Thymus (tissue), 11 donors: ENCODE results near the gene GIT2. TPM values are rescaled to one million over a fixed set of nuclear protein-coding genes. Genes with fewer than 3 reads are reported as not detected.

Experiments used
- DNase-seq, 9 donors: peaks; one replicate each; pipeline ENCODE4 v3.0.0-alpha.2; 2013; ENCODE audit warnings: low spot score in 9 of 9, low read depth in 6 of 9, missing footprints in 1 of 9
- H3K27ac ChIP-seq, 2 donors: one replicate each; pipeline ENCODE4 v1.5.1; 2013; ENCODE audit warnings: control low read depth in 1 of 2, low read depth in 1 of 2, low read length in 1 of 2, mild to moderate bottlenecking in 1 of 2, moderate library complexity in 1 of 2
- H3K27me3 ChIP-seq, 2 donors: one replicate each; pipeline ENCODE4 v1.5.1; 2013; ENCODE audit warnings: low read length in 1 of 2; ENCODE audit not compliant: control insufficient read depth in 2 of 2, insufficient read depth in 1 of 2
- H3K36me3 ChIP-seq, 2 donors: one replicate each; pipeline ENCODE4 v1.5.1; 2013; ENCODE audit warnings: low read length in 1 of 2, mild to moderate bottlenecking in 1 of 2, moderate library complexity in 1 of 2; ENCODE audit not compliant: control insufficient read depth in 2 of 2, insufficient read depth in 2 of 2
- H3K4me1 ChIP-seq, 2 donors: one replicate each; pipeline ENCODE4 v1.5.1; 2013; ENCODE audit warnings: low read length in 2 of 2; ENCODE audit not compliant: control insufficient read depth in 2 of 2, insufficient read depth in 2 of 2
- H3K4me3 ChIP-seq, 2 donors: one replicate each; pipeline ENCODE4 v1.5.1; 2013; ENCODE audit warnings: low read length in 2 of 2, control low read depth in 1 of 2, mild to moderate bottlenecking in 1 of 2
- H3K9me3 ChIP-seq, 2 donors: one replicate each; pipeline ENCODE4 v1.5.1; 2013; ENCODE audit warnings: low read length in 1 of 2, mild to moderate bottlenecking in 1 of 2; ENCODE audit not compliant: control insufficient read depth in 2 of 2, insufficient read depth in 1 of 2
- WGBS: extraction: QIAGEN DNeasy Blood & Tissue Kit; methylation state at CpG from one replicate; pipeline ENCODE4 v1.1.7; 2013; 5-methylcytosine and 5-hydroxymethylcytosine counted together
- polyA plus RNA-seq: library from polyadenylated mRNA; stranded (reverse); fragments of 200-250 nt; gene quantifications from one replicate; pipeline ENCODE4 v1.2.3, GENCODE V29; 2013
- total RNA-seq: library from RNA; stranded (reverse); fragments of 120-200 nt; gene quantifications from one replicate; pipeline ENCODE4 v1.2.4, GENCODE V29; 2013
- donor health status: healthy.

GIT2 gene
- total and polyA plus RNA-seq, 2 donors = 37.6 to 41.9 TPM

- 96% methylated on average over 6 of the region's 6 CpGs for WGBS
- DNase-seq = no peak
- H3K27me3 ChIP-seq = no peaks in the 10 kb centered on the region
- no peak overlapping the region for H3K4me3 ChIP-seq
- H3K36me3 ChIP-seq = peaks cover 55 to 81% of the 10 kb centered on the region in 2 donors
- H3K4me1 ChIP-seq = no peaks in the 10 kb centered on the region
- H3K27ac ChIP-seq = no peak overlapping the region
- H3K9me3 ChIP-seq = no peaks in the 10 kb centered on the region
Measured at GRCh38 chr12:109961612-109962011, 34.6 kb downstream of the GIT2 start.

GRCh38 chr12:109961201-109961600 is 35.0 kb downstream of the GIT2 start:
- H3K4me1 ChIP-seq = no peaks in the 10 kb centered on the region
- WGBS = 97% methylated on average over 14 of the region's 14 CpGs
- no peak for DNase-seq
- no peak overlapping the region for H3K27ac ChIP-seq
- no peaks in the 10 kb centered on the region for H3K27me3 ChIP-seq
- H3K4me3 ChIP-seq = no peak overlapping the region
- H3K9me3 ChIP-seq = no peaks in the 10 kb centered on the region
- peaks cover 57 to 79% of the 10 kb centered on the region in 2 donors for H3K36me3 ChIP-seq

- 98% methylated on average over 8 of the region's 8 CpGs for WGBS
- H3K36me3 ChIP-seq = peaks cover 52 to 74% of the 10 kb centered on the region in 2 donors
Measured at GRCh38 chr12:109959411-109960093, 36.6 kb downstream of the GIT2 start.

GRCh38 chr12:109958374-109958773 is 37.8 kb downstream of the GIT2 start:
- Histone ChIP-seq H3K4me3 (no peak overlapping the region), H3K36me3 (peaks cover 46 to 73% of the 10 kb centered on the region in 2 donors), H3K4me1 (no peaks in the 10 kb centered on the region), H3K27me3 (no peaks in the 10 kb centered on the region), H3K9me3 (no peaks in the 10 kb centered on the region), H3K27ac (no peak overlapping the region)
- WGBS = over 99% methylated on average over 7 of the region's 7 CpGs
- no peak for DNase-seq

More at GRCh38 chr12:109959411-109960093, 36.6 kb downstream of the GIT2 start:
- H3K27me3 ChIP-seq = no peaks in the 10 kb centered on the region
- H3K9me3 ChIP-seq = no peaks in the 10 kb centered on the region
- no peak overlapping the region for H3K4me3 ChIP-seq
- H3K27ac ChIP-seq = no peak overlapping the region
- H3K4me1 ChIP-seq = no peaks in the 10 kb centered on the region
- DNase-seq = no peak

GRCh38 chr12:109953656-109954055 is 42.5 kb downstream of the GIT2 start:
- H3K27ac ChIP-seq = no peak overlapping the region

GRCh38 chr12:109952873-109953272 is 43.3 kb downstream of the GIT2 start:
- no peak overlapping the region for H3K27ac ChIP-seq
- no peak for DNase-seq
- no peaks in the 10 kb centered on the region for H3K4me1 ChIP-seq
- WGBS = 98% methylated on average over 8 of the region's 8 CpGs
- no peak overlapping the region for H3K4me3 ChIP-seq
- no peaks in the 10 kb centered on the region for H3K27me3 ChIP-seq
- no peaks in the 10 kb centered on the region for H3K9me3 ChIP-seq
- peaks cover 55 to 77% of the 10 kb centered on the region in 2 donors for H3K36me3 ChIP-seq

More at GRCh38 chr12:109953656-109954055, 42.5 kb downstream of the GIT2 start:
- Histone ChIP-seq H3K4me1 (no peaks in the 10 kb centered on the region), H3K4me3 (no peak overlapping the region), H3K9me3 (no peaks in the 10 kb centered on the region), H3K27me3 (no peaks in the 10 kb centered on the region), H3K36me3 (peaks cover 53 to 76% of the 10 kb centered on the region in 2 donors)
- 97% methylated on average over 5 of the region's 5 CpGs for WGBS
- DNase-seq = no peak

- Histone ChIP-seq H3K4me3 (no peak overlapping the region), H3K4me1 (peaks cover 0 to 2% of the 10 kb centered on the region in 2 donors), H3K36me3 (peaks cover 58 to 82% of the 10 kb centered on the region in 2 donors), H3K27ac (no peak overlapping the region), H3K9me3 (no peaks in the 10 kb centered on the region), H3K27me3 (no peaks in the 10 kb centered on the region)
- 97% methylated on average over 11 of the region's 11 CpGs for WGBS
- no peak for DNase-seq
Measured at GRCh38 chr12:109952160-109952858, 43.9 kb downstream of the GIT2 start.

- no peaks in the 10 kb centered on the region for H3K9me3 ChIP-seq
- H3K27ac ChIP-seq = no peak overlapping the region
- H3K27me3 ChIP-seq = no peaks in the 10 kb centered on the region
- 97% methylated on average over 7 of the region's 7 CpGs for WGBS
- no peak overlapping the region for H3K4me3 ChIP-seq
- H3K36me3 ChIP-seq = peaks cover 60 to 83% of the 10 kb centered on the region in 2 donors
- no peak for DNase-seq
- peaks cover 5 to 7% of the 10 kb centered on the region in 2 donors for H3K4me1 ChIP-seq
Measured at GRCh38 chr12:109951751-109952150, 44.4 kb downstream of the GIT2 start.

- H3K4me1 ChIP-seq = peaks cover 8 to 10% of the 10 kb centered on the region in 2 donors
- H3K9me3 ChIP-seq = no peaks in the 10 kb centered on the region
- no peak for DNase-seq
- no peak overlapping the region for H3K4me3 ChIP-seq
- H3K36me3 ChIP-seq = peaks cover 60 to 84% of the 10 kb centered on the region in 2 donors
- no peaks in the 10 kb centered on the region for H3K27me3 ChIP-seq
- no peak overlapping the region for H3K27ac ChIP-seq
- WGBS = 95% methylated on average over 5 of the region's 5 CpGs
Measured at GRCh38 chr12:109951136-109951535, 45.0 kb downstream of the GIT2 start.
